ENCODE results near the gene ADPRM.

The ADPRM gene

GRCh38 chr17:10663231-10663630 is 34.2 kb upstream of the ADPRM start:
- no peak for DNase-seq
- Histone ChIP-seq H3K27me3 (ENCODE audit: insufficient read depth, low read length, poor library complexity) (no peaks in the 10 kb centered on the region), H3K79me2 (ENCODE audit: insufficient read depth, low read length) (no peaks in the 10 kb centered on the region), H3K4me3 (ENCODE audit: low read depth in 1 of 2, low read length in 2 of 2) (no peak overlapping the region), H3K4me1 (ENCODE audit: insufficient read depth, low read length) (no peaks in the 10 kb centered on the region), H3K9me3 (ENCODE audit: insufficient read depth, low read length, severe bottlenecking) (no peaks in the 10 kb centered on the region), H4K20me1 (ENCODE audit: insufficient read depth, low read length) (no peaks in the 10 kb centered on the region), H3K27ac (ENCODE audit: low read length) (no peak overlapping the region), H2AFZ (ENCODE audit: low read depth, low read length) (no peak overlapping the region), H3K4me2 (ENCODE audit: insufficient read depth, low read length) (no peak overlapping the region), H3K9ac (ENCODE audit: low read depth, low read length) (no peak overlapping the region), H3K36me3 (ENCODE audit: insufficient read depth, low read length) (no peaks in the 10 kb centered on the region)
- TF ChIP-seq EZH2 (IDR thresholded peaks at IDR 0.05; ENCODE audit: borderline replicate concordance, low read depth, low read length, severe bottlenecking) = no peak
- TF ChIP-seq CTCF (IDR thresholded peaks at IDR 0.05; ENCODE audit: borderline replicate concordance, extremely low read depth, low read length, poor library complexity, severe bottlenecking) = no peak
- ATAC-seq (ENCODE audit: insufficient read depth, low read depth) = no peak

GRCh38 chr17:10664571-10664970 is 32.8 kb upstream of the ADPRM start:
- Histone ChIP-seq H2AFZ (ENCODE audit: low read depth, low read length) (no peak overlapping the region), H3K9ac (ENCODE audit: low read depth, low read length) (no peak overlapping the region), H3K27ac (ENCODE audit: low read length) (no peak overlapping the region), H3K9me3 (ENCODE audit: insufficient read depth, low read length, severe bottlenecking) (no peaks in the 10 kb centered on the region), H3K4me3 (ENCODE audit: low read depth in 1 of 2, low read length in 2 of 2) (no peak overlapping the region), H3K4me2 (ENCODE audit: insufficient read depth, low read length) (no peak overlapping the region), H3K27me3 (ENCODE audit: insufficient read depth, low read length, poor library complexity) (no peaks in the 10 kb centered on the region), H3K79me2 (ENCODE audit: insufficient read depth, low read length) (no peaks in the 10 kb centered on the region), H3K4me1 (ENCODE audit: insufficient read depth, low read length) (no peaks in the 10 kb centered on the region), H3K36me3 (ENCODE audit: insufficient read depth, low read length) (no peaks in the 10 kb centered on the region), H4K20me1 (ENCODE audit: insufficient read depth, low read length) (no peaks in the 10 kb centered on the region)
- no peak for TF ChIP-seq CTCF (IDR thresholded peaks at IDR 0.05; ENCODE audit: borderline replicate concordance, extremely low read depth, low read length, poor library complexity, severe bottlenecking)
- TF ChIP-seq EZH2 (IDR thresholded peaks at IDR 0.05; ENCODE audit: borderline replicate concordance, low read depth, low read length, severe bottlenecking) = no peak
- ATAC-seq (ENCODE audit: insufficient read depth, low read depth) (no peak), DNase-seq (no peak)

GRCh38 chr17:10666906-10667305 is 30.5 kb upstream of the ADPRM start:
- Histone ChIP-seq H3K4me3 (ENCODE audit: low read depth in 1 of 2, low read length in 2 of 2) (no peak overlapping the region), H3K79me2 (ENCODE audit: insufficient read depth, low read length) (no peaks in the 10 kb centered on the region), H3K4me1 (ENCODE audit: insufficient read depth, low read length) (no peaks in the 10 kb centered on the region), H2AFZ (ENCODE audit: low read depth, low read length) (no peak overlapping the region), H3K9ac (ENCODE audit: low read depth, low read length) (no peak overlapping the region), H3K4me2 (ENCODE audit: insufficient read depth, low read length) (no peak overlapping the region), H3K27ac (ENCODE audit: low read length) (no peak overlapping the region), H3K9me3 (ENCODE audit: insufficient read depth, low read length, severe bottlenecking) (no peaks in the 10 kb centered on the region), H3K36me3 (ENCODE audit: insufficient read depth, low read length) (no peaks in the 10 kb centered on the region), H4K20me1 (ENCODE audit: insufficient read depth, low read length) (no peaks in the 10 kb centered on the region), H3K27me3 (ENCODE audit: insufficient read depth, low read length, poor library complexity) (no peaks in the 10 kb centered on the region)
- ATAC-seq (ENCODE audit: insufficient read depth, low read depth) = no peak
- no peak for DNase-seq
- TF ChIP-seq CTCF (IDR thresholded peaks at IDR 0.05; ENCODE audit: borderline replicate concordance, extremely low read depth, low read length, poor library complexity, severe bottlenecking) = no peak
- no peak for TF ChIP-seq EZH2 (IDR thresholded peaks at IDR 0.05; ENCODE audit: borderline replicate concordance, low read depth, low read length, severe bottlenecking)

- H3K79me2 ChIP-seq (ENCODE audit: insufficient read depth, low read length) = no peaks in the 10 kb centered on the region
- H2AFZ ChIP-seq (ENCODE audit: low read depth, low read length) = no peak overlapping the region
- no peaks in the 10 kb centered on the region for H3K9me3 ChIP-seq (ENCODE audit: insufficient read depth, low read length, severe bottlenecking)
- no peak overlapping the region for H3K9ac ChIP-seq (ENCODE audit: low read depth, low read length)
- H3K4me2 ChIP-seq (ENCODE audit: insufficient read depth, low read length) = no peak overlapping the region
- H4K20me1 ChIP-seq (ENCODE audit: insufficient read depth, low read length) = no peaks in the 10 kb centered on the region
- DNase-seq = no peak
- no peak for TF ChIP-seq EZH2 (IDR thresholded peaks at IDR 0.05; ENCODE audit: borderline replicate concordance, low read depth, low read length, severe bottlenecking)
- TF ChIP-seq CTCF (IDR thresholded peaks at IDR 0.05; ENCODE audit: borderline replicate concordance, extremely low read depth, low read length, poor library complexity, severe bottlenecking) = no peak
- no peaks in the 10 kb centered on the region for H3K4me1 ChIP-seq (ENCODE audit: insufficient read depth, low read length)
- no peaks in the 10 kb centered on the region for H3K27me3 ChIP-seq (ENCODE audit: insufficient read depth, low read length, poor library complexity)
- no peak overlapping the region for H3K4me3 ChIP-seq (ENCODE audit: low read depth in 1 of 2, low read length in 2 of 2)
- H3K27ac ChIP-seq (ENCODE audit: low read length) = no peak overlapping the region
- ATAC-seq (ENCODE audit: insufficient read depth, low read depth) = no peak
- H3K36me3 ChIP-seq (ENCODE audit: insufficient read depth, low read length) = 0 out of 2 replicates have a peak, but pooled peaks cover 5% of the 10 kb centered on the region
These were observed 28.6 kb upstream of the ADPRM start for GRCh38 chr17:10668775-10669174.
